Left ventricle myocardium inferior (tissue), 1 donor: Measurements from ENCODE around the gene STX16. TPM values are rescaled to one million over a fixed set of nuclear protein-coding genes. Genes with fewer than 3 reads are reported as not detected.
"Not testable (repeated sequence)": the region's sequence is repeated elsewhere in the genome, so short reads cannot be mapped to it uniquely, and the experiment has no call there.

Experiments
- DNase-seq: peaks from one replicate; pipeline ENCODE4 v3.0.0-alpha.2; 2020
- H3K27ac ChIP-seq: fragments of 200-600 bp; replicated peaks from 2 replicates; pipeline ENCODE4 v1.8.0; 2021
- H3K27me3 ChIP-seq: fragments of 200-600 bp; 2 replicates; pipeline ENCODE4 v1.8.0; 2021; ENCODE audit warnings: low read depth
- H3K36me3 ChIP-seq: fragments of 200-600 bp; 2 replicates; pipeline ENCODE4 v1.8.0; 2021
- H3K4me1 ChIP-seq: fragments of 200-600 bp; 2 replicates; pipeline ENCODE4 v1.8.0; 2021
- H3K4me3 ChIP-seq: fragments of 200-600 bp; 2 replicates; pipeline ENCODE4 v1.8.0; 2021; ENCODE audit warnings: mild to moderate bottlenecking, moderate library complexity
- H3K9me3 ChIP-seq: fragments of 200-600 bp; replicated peaks from 2 replicates; pipeline ENCODE4 v1.8.0; 2021
- intact Hi-C: fragments of 100-400 bp; cut with micrococcal nuclease; formaldehyde crosslinking; loops from one replicate; pipeline ENCODE4 v1.11.0; 2022
- total RNA-seq: library from RNA; stranded (reverse); fragmentation: NEBNext Ultra II Directional; extraction: Animal tissue kit (Norgen Biotek cat#: 25700); gene quantifications from one replicate; pipeline ENCODE4 v1.2.1, GENCODE V29; 2021
- TF ChIP-seq, protein P1 (sequence below): fragments of 200-600 bp; IDR thresholded peaks from 2 replicates; pipeline ENCODE4 v1.8.0; 2021; ENCODE audit warnings: antibody characterized with exemption, mild to moderate bottlenecking, borderline replicate concordance
- donor health status: DM: no; HTN: yes; CAD: no; lungs with severe emphysema.

Gene STX16
- total RNA-seq, 1 donor from 2014 or later, result 28.0 TPM

GRCh38 chr20:58640446-58640845 is 10.6 kb upstream of the STX16 start:
- intact Hi-C loops, result no loop called here
- Histone ChIP-seq H3K4me1 (no peaks in the 10 kb centered on the region), H3K4me3 (no peak overlapping the region), H3K27me3 (peaks cover 57% of the 10 kb centered on the region), H3K27ac (no peak overlapping the region), H3K36me3 (no peaks in the 10 kb centered on the region), H3K9me3 (no peaks in the 10 kb centered on the region)
- DNase-seq, result no peak
- TF ChIP-seq, protein P1, sequence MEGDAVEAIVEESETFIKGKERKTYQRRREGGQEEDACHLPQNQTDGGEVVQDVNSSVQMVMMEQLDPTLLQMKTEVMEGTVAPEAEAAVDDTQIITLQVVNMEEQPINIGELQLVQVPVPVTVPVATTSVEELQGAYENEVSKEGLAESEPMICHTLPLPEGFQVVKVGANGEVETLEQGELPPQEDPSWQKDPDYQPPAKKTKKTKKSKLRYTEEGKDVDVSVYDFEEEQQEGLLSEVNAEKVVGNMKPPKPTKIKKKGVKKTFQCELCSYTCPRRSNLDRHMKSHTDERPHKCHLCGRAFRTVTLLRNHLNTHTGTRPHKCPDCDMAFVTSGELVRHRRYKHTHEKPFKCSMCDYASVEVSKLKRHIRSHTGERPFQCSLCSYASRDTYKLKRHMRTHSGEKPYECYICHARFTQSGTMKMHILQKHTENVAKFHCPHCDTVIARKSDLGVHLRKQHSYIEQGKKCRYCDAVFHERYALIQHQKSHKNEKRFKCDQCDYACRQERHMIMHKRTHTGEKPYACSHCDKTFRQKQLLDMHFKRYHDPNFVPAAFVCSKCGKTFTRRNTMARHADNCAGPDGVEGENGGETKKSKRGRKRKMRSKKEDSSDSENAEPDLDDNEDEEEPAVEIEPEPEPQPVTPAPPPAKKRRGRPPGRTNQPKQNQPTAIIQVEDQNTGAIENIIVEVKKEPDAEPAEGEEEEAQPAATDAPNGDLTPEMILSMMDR, result no peak

GRCh38 chr20:58642441-58642840 is 8.6 kb upstream of the STX16 start:
- intact Hi-C loops, result no loop called here
- H3K4me1 ChIP-seq, result no peaks in the 10 kb centered on the region
- no peaks in the 10 kb centered on the region for H3K9me3 ChIP-seq
- DNase-seq, result no peak
- TF ChIP-seq, protein P1, result no peak
- no peaks in the 10 kb centered on the region for H3K36me3 ChIP-seq
- H3K27ac ChIP-seq, result no peak overlapping the region
- H3K4me3 ChIP-seq, result no peak overlapping the region
- peaks cover 52% of the 10 kb centered on the region for H3K27me3 ChIP-seq

GRCh38 chr20:58642896-58643295 is 8.2 kb upstream of the STX16 start:
- H3K9me3 ChIP-seq, H3K36me3 ChIP-seq, H3K27ac ChIP-seq, H3K4me1 ChIP-seq, DNase-seq, intact Hi-C loops, H3K4me3 ChIP-seq: not testable (repeated sequence)
- peaks cover 47% of the 10 kb centered on the region for H3K27me3 ChIP-seq

GRCh38 chr20:58645412-58645968 is 5.6 kb upstream of the STX16 start:
- TF ChIP-seq, protein P1, result no peak
- Histone ChIP-seq H3K9me3 (no peaks in the 10 kb centered on the region), H3K4me1 (peaks cover 13% of the 10 kb centered on the region), H3K36me3 (no peaks in the 10 kb centered on the region), H3K27me3 (peaks cover 22% of the 10 kb centered on the region), H3K27ac (no peak overlapping the region), H3K4me3 (no peak overlapping the region)
- intact Hi-C loops, result no loop called here
- DNase-seq, result no peak

GRCh38 chr20:58646257-58646656 is 4.8 kb upstream of the STX16 start:
- no peak for DNase-seq
- Histone ChIP-seq H3K9me3 (no peaks in the 10 kb centered on the region), H3K36me3 (no peaks in the 10 kb centered on the region), H3K27ac (no peak overlapping the region), H3K4me3 (no peak overlapping the region), H3K4me1 (peaks cover 15% of the 10 kb centered on the region), H3K27me3 (peaks cover 14% of the 10 kb centered on the region)
- TF ChIP-seq, protein P1, result no peak
- intact Hi-C loops, result no loop called here

DNA sequence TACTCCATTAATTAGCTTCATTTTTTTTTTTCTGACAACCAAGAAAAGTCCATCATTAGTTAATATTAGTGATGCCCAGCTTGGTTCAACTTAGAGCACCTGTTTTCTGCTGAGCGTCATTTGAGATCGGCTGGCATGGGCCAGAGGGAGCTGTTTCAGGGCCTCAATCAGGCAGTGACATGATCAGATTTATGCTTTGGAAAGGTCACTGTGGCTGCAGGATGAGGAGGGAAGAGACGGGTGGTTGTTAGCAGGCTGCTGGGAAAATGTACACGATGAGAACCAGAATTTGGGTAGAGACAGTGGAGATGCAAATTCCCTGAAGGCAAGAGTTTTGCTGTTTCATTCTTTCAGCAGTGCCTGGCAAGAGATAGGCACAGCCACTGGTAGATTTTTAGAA is 4.4 kb upstream of the STX16 start:
- intact Hi-C loops, result no loop called here
- TF ChIP-seq, protein P1, result no peak
- no peak overlapping the region for H3K27ac ChIP-seq

More for the DNA sequence above, 4.4 kb upstream of the STX16 start:
- Histone ChIP-seq H3K9me3 (no peaks in the 10 kb centered on the region), H3K27me3 (peaks cover 9% of the 10 kb centered on the region), H3K4me3 (no peak overlapping the region), H3K4me1 (peaks cover 19% of the 10 kb centered on the region), H3K36me3 (no peaks in the 10 kb centered on the region)
- DNase-seq, result no peak
